ENCODE measurements around the gene TAOK3. TPM values are rescaled to one million over a fixed set of nuclear protein-coding genes. Genes with fewer than 3 reads are reported as not detected.
"Not testable (repeated sequence)": the region's sequence is repeated elsewhere in the genome, so short reads cannot be mapped to it uniquely, and the experiment has no call there.

Gene TAOK3
- total RNA-seq, 2 donors from 2014 or later: 39.5 to 50.5 TPM

DNA sequence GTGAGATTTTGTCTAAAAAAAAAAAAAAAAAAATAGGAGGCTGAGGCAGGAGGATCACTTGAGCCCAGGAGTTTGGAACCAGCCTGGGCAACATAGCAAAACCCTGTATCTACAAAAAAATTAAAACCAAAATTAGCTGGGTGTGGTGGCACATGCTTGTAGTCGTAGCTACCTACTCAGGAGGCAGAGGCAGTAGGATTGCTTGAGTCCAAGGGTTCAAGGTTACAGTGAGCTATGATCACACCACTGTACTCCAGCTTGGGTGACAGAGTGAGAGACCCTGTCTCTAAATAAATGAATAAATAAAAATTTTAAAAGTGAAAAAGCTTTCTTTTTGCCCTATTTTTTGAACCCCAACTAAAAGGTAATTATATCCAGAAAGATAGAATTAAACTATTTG is 123.2 kb downstream of the TAOK3 start:
- no peaks in the 10 kb centered on the region for H3K4me1 ChIP-seq
- no peaks in the 10 kb centered on the region for H3K36me3 ChIP-seq
- no peaks in the 10 kb centered on the region for H3K9me3 ChIP-seq
- H3K9ac ChIP-seq (ENCODE audit: low read depth in 2 of 2, low read length in 2 of 2): no peak overlapping the region
- intact Hi-C loops (cut with DNase I): no loop called here
- no peaks in the 10 kb centered on the region for H3K27me3 ChIP-seq
- TF ChIP-seq, protein P1, sequence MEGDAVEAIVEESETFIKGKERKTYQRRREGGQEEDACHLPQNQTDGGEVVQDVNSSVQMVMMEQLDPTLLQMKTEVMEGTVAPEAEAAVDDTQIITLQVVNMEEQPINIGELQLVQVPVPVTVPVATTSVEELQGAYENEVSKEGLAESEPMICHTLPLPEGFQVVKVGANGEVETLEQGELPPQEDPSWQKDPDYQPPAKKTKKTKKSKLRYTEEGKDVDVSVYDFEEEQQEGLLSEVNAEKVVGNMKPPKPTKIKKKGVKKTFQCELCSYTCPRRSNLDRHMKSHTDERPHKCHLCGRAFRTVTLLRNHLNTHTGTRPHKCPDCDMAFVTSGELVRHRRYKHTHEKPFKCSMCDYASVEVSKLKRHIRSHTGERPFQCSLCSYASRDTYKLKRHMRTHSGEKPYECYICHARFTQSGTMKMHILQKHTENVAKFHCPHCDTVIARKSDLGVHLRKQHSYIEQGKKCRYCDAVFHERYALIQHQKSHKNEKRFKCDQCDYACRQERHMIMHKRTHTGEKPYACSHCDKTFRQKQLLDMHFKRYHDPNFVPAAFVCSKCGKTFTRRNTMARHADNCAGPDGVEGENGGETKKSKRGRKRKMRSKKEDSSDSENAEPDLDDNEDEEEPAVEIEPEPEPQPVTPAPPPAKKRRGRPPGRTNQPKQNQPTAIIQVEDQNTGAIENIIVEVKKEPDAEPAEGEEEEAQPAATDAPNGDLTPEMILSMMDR (IDR thresholded peaks at IDR 0.05): no peak
- DNase-seq: no peak
- H3K27ac ChIP-seq: no peak overlapping the region
- no peak overlapping the region for H3K4me3 ChIP-seq

DNA sequence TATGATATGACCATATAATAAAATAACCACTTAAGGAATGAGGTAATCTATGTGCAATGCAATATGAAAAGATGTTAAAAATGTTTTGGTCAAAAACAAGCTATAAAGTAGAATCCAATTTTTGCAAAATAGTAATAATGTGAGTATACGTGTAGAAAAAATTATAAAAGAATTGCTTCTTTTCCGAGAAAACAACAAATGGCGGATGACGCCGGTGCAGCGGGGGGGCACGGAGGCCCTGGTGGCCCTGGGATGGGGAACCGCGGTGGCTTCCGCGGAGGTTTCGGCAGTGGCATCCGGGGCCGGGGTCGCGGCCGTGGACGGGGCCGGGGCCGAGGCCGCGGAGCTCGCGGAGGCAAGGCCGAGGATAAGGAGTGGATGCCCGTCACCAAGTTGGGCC is 126.8 kb downstream of the TAOK3 start:
- intact Hi-C loops (cut with DNase I); H3K4me3 ChIP-seq; DNase-seq; H3K9me3 ChIP-seq; H3K9ac ChIP-seq (ENCODE audit: low read depth in 2 of 2, low read length in 2 of 2); H3K27ac ChIP-seq; H3K4me1 ChIP-seq; H3K36me3 ChIP-seq; H3K27me3 ChIP-seq: not testable (repeated sequence)

DNA sequence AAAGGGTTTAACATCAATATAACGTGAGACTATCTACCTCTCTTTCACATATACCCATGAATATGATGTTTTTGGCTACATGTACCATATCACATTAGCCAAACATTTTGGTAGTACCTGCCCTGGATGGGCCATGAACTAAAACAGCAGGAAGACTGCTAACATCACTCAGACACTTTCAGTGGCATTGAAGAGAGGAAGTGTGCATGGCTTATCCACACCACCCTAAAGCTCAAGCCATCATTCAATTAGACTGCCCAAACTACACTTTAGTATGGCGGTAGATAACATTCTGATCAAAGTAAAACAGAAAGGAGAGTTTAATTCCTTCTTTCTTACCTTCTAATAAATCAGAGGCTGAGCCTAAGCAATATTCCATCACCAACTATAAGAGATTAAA is 133.8 kb downstream of the TAOK3 start:
- DNase-seq: no peak
- H3K9me3 ChIP-seq: no peaks in the 10 kb centered on the region
- H3K4me1 ChIP-seq: no peaks in the 10 kb centered on the region
- no peaks in the 10 kb centered on the region for H3K27me3 ChIP-seq
- H3K36me3 ChIP-seq: no peaks in the 10 kb centered on the region
- intact Hi-C loops (cut with DNase I): no loop called here
- TF ChIP-seq, protein P1 (IDR thresholded peaks at IDR 0.05): no peak
- H3K4me3 ChIP-seq: no peak overlapping the region
- no peak overlapping the region for H3K9ac ChIP-seq (ENCODE audit: low read depth in 2 of 2, low read length in 2 of 2)
- H3K27ac ChIP-seq: no peak overlapping the region

DNA sequence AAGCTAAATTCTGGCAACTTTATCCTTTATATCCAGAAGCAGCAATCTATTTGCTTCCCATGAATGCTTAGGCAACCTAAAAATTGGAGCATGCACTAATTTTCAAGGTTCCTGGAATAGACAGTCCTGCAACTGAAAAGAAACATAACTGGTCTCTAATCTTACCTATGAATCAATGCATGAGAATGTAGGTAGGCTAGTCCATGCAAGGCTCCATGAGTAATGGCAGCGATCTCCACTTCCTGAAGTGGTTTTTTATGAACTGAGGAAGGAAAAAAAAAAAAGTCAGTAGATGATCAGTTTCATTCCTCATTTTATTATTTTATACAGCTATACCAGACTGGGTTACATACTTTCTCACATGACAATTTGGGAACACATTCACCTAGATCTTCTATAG is 134.8 kb downstream of the TAOK3 start:
- DNase-seq: no peak
- no peak overlapping the region for H3K27ac ChIP-seq
- TF ChIP-seq, protein P1 (IDR thresholded peaks at IDR 0.05): no peak
- H3K36me3 ChIP-seq: no peaks in the 10 kb centered on the region
- no peaks in the 10 kb centered on the region for H3K9me3 ChIP-seq
- H3K4me3 ChIP-seq: no peak overlapping the region
- no peak overlapping the region for H3K9ac ChIP-seq (ENCODE audit: low read depth in 2 of 2, low read length in 2 of 2)
- intact Hi-C loops (cut with DNase I): no loop called here
- no peaks in the 10 kb centered on the region for H3K27me3 ChIP-seq
- no peaks in the 10 kb centered on the region for H3K4me1 ChIP-seq

DNA sequence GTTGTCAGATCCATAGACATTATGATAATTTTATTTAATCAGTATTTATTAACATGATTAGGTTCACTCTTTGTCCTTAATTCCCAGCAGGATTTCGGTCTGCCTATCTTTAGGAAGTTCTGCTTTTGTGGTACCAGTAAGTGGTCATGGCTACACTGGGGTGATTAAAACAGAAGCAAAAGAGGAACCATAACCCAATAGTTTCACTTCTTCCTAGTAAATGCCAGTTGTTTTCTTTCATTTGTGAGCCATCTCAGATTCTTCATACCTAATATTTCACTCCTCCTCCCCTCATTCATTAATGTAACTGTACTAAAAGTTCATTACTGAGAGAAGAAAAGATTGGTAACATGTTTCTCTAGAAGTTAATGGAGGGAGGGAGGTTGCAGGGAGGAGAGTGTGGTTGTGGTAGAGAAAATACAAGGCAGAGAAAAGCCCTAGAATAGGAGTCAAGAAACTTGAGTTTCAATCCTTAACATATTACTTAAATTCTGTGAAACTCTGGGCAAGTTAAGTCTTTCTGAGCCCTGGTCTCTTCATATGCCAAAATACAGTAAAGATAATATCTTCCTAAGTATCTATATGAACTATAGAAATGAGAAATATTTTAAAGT is 135.5 kb downstream of the TAOK3 start:
- TF ChIP-seq, protein P1 (IDR thresholded peaks at IDR 0.05): no peak
- no peaks in the 10 kb centered on the region for H3K27me3 ChIP-seq
- no peaks in the 10 kb centered on the region for H3K9me3 ChIP-seq
- H3K9ac ChIP-seq (ENCODE audit: low read depth in 2 of 2, low read length in 2 of 2): no peak overlapping the region
- H3K36me3 ChIP-seq: no peaks in the 10 kb centered on the region
- H3K27ac ChIP-seq: no peak overlapping the region
- H3K4me1 ChIP-seq: no peaks in the 10 kb centered on the region
- intact Hi-C loops (cut with DNase I): no loop called here
- no peak overlapping the region for H3K4me3 ChIP-seq
- no peak for DNase-seq

DNA sequence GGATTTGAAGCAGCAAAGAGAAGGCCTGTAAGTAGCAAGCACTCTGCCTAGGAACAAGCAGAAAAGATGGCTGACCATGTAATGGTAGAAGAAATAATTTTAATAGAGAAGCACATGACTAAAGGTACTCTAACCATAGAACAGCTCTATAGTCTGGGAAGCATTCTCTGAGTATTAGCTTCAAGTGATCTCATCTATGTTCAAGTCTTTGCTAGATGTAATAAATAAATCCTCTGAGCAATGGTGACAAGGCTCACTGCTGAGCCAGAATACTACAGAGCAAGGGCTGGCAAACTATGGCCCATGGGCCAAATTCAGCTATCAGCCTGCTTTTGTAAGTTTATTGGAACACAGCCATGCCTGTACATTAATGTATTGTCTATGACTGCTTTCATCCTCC is 152.0 kb downstream of the TAOK3 start:
- Histone ChIP-seq H3K4me1 (no peaks in the 10 kb centered on the region), H3K9me3 (no peaks in the 10 kb centered on the region), H3K4me3 (no peak overlapping the region), H3K9ac (ENCODE audit: low read depth in 2 of 2, low read length in 2 of 2) (no peak overlapping the region), H3K27ac (no peak overlapping the region), H3K27me3 (no peaks in the 10 kb centered on the region), H3K36me3 (no peaks in the 10 kb centered on the region)
- DNase-seq: no peak
- TF ChIP-seq, protein P1 (IDR thresholded peaks at IDR 0.05): no peak
- intact Hi-C loops (cut with DNase I): no loop called here

All from colonic mucosa (tissue), 4 donors.